Stimulated activated CD4-positive, alpha-beta T cell treated with anti-CD3 and anti-CD28 coated beads, Interleukin-1b, Interleukin-23, amount 100 ng/mL, for 24 hours (primary cell): Measurements from ENCODE around the gene IRGC.

ENCODE experiments used
- DNase-seq, 4 experiments: peaks; one replicate each; pipeline ENCODE4 v3.0.0-alpha.2; 2020; ENCODE audit warnings: low read depth in 4 of 4, low spot score in 1 of 4

The IRGC gene

GRCh38 chr19:43723588-43723987 lies 7.7 kb downstream of the IRGC start:
- DNase-seq: no peak

- DNase-seq: no peak
Measured at GRCh38 chr19:43724896-43725295, 9.0 kb downstream of the IRGC start.

GRCh38 chr19:43725468-43725867 lies 9.6 kb downstream of the IRGC start:
- DNase-seq: no peak

GRCh38 chr19:43726736-43727592 lies 11.1 kb downstream of the IRGC start:
- no peak for DNase-seq

GRCh38 chr19:43727593-43727853 lies 11.6 kb downstream of the IRGC start:
- DNase-seq: no peak

- DNase-seq: no peak
Measured at GRCh38 chr19:43729919-43730318, 14.0 kb downstream of the IRGC start.

- no peak for DNase-seq
Measured at GRCh38 chr19:43731346-43731745, 15.5 kb downstream of the IRGC start.

- no peak for DNase-seq
Measured at GRCh38 chr19:43731846-43732245, 16.0 kb downstream of the IRGC start.

GRCh38 chr19:43735013-43735412 lies 19.1 kb downstream of the IRGC start:
- DNase-seq: no peak

GRCh38 chr19:43735957-43736356 lies 20.1 kb downstream of the IRGC start:
- no peak for DNase-seq

GRCh38 chr19:43738780-43739211 lies 22.9 kb downstream of the IRGC start:
- no peak for DNase-seq

- DNase-seq: no peak
Measured at GRCh38 chr19:43739439-43740235, 23.8 kb downstream of the IRGC start.

GRCh38 chr19:43741075-43741825 lies 25.4 kb downstream of the IRGC start:
- no peak for DNase-seq

GRCh38 chr19:43743059-43743458 lies 27.2 kb downstream of the IRGC start:
- no peak for DNase-seq

GRCh38 chr19:43747557-43748204 lies 31.8 kb downstream of the IRGC start:
- no peak for DNase-seq

GRCh38 chr19:43748205-43748594 lies 32.3 kb downstream of the IRGC start:
- no peak for DNase-seq

GRCh38 chr19:43748685-43749084 lies 32.8 kb downstream of the IRGC start:
- DNase-seq: no peak

- no peak for DNase-seq
Measured at GRCh38 chr19:43749152-43749551, 33.3 kb downstream of the IRGC start.

GRCh38 chr19:43749898-43750297 lies 34.0 kb downstream of the IRGC start:
- DNase-seq: no peak

GRCh38 chr19:43751466-43752220 lies 35.8 kb downstream of the IRGC start:
- DNase-seq: no peak
